Astrocyte (in vitro differentiated cells and primary cell): Measurements from ENCODE around the gene SLC30A1. TPM values are rescaled to one million over a fixed set of nuclear protein-coding genes. Genes with fewer than 3 reads are reported as not detected.

Source experiments
- DNase-seq: peaks from one replicate; pipeline ENCODE4 v3.0.0-alpha.2; 2010; ENCODE audit warnings: low read depth
- FAIRE-seq: peaks from 2 replicates; lab custom pipeline; 2011; peaks lifted over from hg19 to GRCh38; lab: Jason Lieb, UNC
- H2AFZ ChIP-seq: 2 replicates; pipeline ENCODE4 v1.6.0; 2012; ENCODE audit warnings: low read depth, low read length, inconsistent platforms
- H3K27ac ChIP-seq: 2 replicates; pipeline ENCODE4 v1.5.1; 2011; ENCODE audit warnings: low read depth, low read length, inconsistent platforms
- H3K27me3 ChIP-seq: 2 replicates; pipeline ENCODE4 v1.6.0; 2011; ENCODE audit warnings: low read length, inconsistent platforms; ENCODE audit not compliant: insufficient read depth
- H3K36me3 ChIP-seq: 2 replicates; pipeline ENCODE4 v1.5.1; 2011; ENCODE audit warnings: low read length, inconsistent platforms; ENCODE audit not compliant: insufficient read depth
- H3K4me1 ChIP-seq: 2 replicates; pipeline ENCODE4 v1.5.1; 2011; ENCODE audit warnings: low read length, inconsistent platforms; ENCODE audit not compliant: insufficient read depth
- H3K4me2 ChIP-seq: 2 replicates; pipeline ENCODE4 v1.6.0; 2012; ENCODE audit warnings: low read length, inconsistent platforms
- H3K4me3 ChIP-seq: 2 replicates; pipeline ENCODE4 v1.5.1; 2011; ENCODE audit warnings: low read depth, mild to moderate bottlenecking, low read length, inconsistent platforms; ENCODE audit not compliant: insufficient read depth
- H3K79me2 ChIP-seq: 2 replicates; pipeline ENCODE4 v1.6.0; 2012; ENCODE audit warnings: mild to moderate bottlenecking, low read length, inconsistent platforms; ENCODE audit not compliant: insufficient read depth
- H3K9ac ChIP-seq: 2 replicates; pipeline ENCODE4 v1.6.0; 2012; ENCODE audit warnings: mild to moderate bottlenecking, low read length, inconsistent platforms
- H3K9me3 ChIP-seq: 2 replicates; pipeline ENCODE4 v1.5.1; 2012; ENCODE audit warnings: low read depth, mild to moderate bottlenecking, low read length, inconsistent platforms; ENCODE audit not compliant: insufficient read depth
- H4K20me1 ChIP-seq: 2 replicates; pipeline ENCODE4 v1.6.0; 2012; ENCODE audit warnings: low read length, inconsistent platforms; ENCODE audit not compliant: insufficient read depth
- H3K27ac Mint-ChIP-seq: one replicate; pipeline ENCODE4 v1.8.0; 2021; ENCODE audit warnings: mild to moderate bottlenecking, mixed read lengths; ENCODE audit not compliant: unreplicated experiment
- H3K27me3 Mint-ChIP-seq: one replicate; pipeline ENCODE4 v1.8.0; 2021; ENCODE audit warnings: low read depth, mixed read lengths; ENCODE audit not compliant: unreplicated experiment
- H3K36me3 Mint-ChIP-seq: one replicate; pipeline ENCODE4 v1.8.0; 2021; ENCODE audit warnings: low read depth, mixed read lengths; ENCODE audit not compliant: unreplicated experiment
- H3K4me1 Mint-ChIP-seq: one replicate; pipeline ENCODE4 v1.8.0; 2021; ENCODE audit warnings: low read depth, mixed read lengths; ENCODE audit not compliant: unreplicated experiment
- H3K4me3 Mint-ChIP-seq: one replicate; pipeline ENCODE4 v1.8.0; 2021; ENCODE audit warnings: mild to moderate bottlenecking, moderate library complexity, mixed read lengths; ENCODE audit not compliant: unreplicated experiment
- H3K9me3 Mint-ChIP-seq: one replicate; pipeline ENCODE4 v1.8.0; 2021; ENCODE audit warnings: mild to moderate bottlenecking, mixed read lengths; ENCODE audit not compliant: unreplicated experiment
- EZH2 ChIP-seq: IDR thresholded peaks from 2 replicates; pipeline ENCODE4 v1.6.1; 2012; ENCODE audit warnings: mild to moderate bottlenecking, low read length, inconsistent platforms; ENCODE audit not compliant: insufficient read depth
- total RNA-seq: library from RNA; stranded (reverse); gene quantifications from 2 replicates; pipeline ENCODE4 v1.2.1, GENCODE V29; 2021
- TF ChIP-seq, protein P1 (sequence below): IDR thresholded peaks from 2 replicates; pipeline ENCODE4 v1.5.1; 2011; ENCODE audit warnings: low read depth, mild to moderate bottlenecking, inconsistent platforms, low read length, moderate library complexity; ENCODE audit not compliant: insufficient read depth

SLC30A1 gene
- total RNA-seq, 1 donor from 2014 or later = 35.0 TPM

DNA sequence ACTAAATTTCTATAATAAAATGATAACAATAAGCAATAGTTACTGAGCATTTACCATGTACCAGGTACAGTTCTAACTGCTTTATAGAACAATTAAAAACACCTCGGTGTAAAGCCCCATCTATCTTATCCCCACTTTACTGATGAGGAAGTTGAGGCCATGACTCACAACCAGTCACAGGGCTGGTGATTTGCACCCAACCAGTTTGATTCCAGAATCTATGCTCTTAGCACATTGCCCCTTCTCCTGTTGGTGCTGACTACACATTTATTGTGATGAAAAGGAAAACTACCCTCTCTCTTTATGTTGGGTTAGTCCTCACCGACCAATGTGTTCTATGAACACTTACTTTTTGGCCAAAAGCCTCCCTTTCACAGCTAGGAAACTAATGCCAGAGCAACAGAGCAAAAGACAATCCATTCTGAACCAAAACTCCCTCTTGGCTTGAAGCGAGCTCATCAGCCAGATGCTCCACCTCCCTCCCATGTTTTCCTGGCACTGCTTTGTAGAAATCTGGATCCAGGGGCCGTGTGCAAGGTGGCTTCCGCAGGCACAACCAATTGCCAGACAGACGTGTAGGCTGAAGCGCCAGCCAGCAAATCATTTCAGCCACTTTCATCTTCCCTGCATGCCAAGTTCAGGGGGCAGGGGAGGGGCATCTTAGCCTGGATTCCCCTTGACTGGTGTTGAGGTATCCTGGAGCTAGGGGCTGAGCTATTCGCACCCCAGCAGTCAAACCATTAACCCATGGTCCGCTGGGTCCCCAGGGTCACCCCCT is 32.0 kb upstream of the SLC30A1 start:
- H3K27ac Mint-ChIP-seq = no peak overlapping the region
- H3K9me3 Mint-ChIP-seq = no peaks in the 10 kb centered on the region

DNA sequence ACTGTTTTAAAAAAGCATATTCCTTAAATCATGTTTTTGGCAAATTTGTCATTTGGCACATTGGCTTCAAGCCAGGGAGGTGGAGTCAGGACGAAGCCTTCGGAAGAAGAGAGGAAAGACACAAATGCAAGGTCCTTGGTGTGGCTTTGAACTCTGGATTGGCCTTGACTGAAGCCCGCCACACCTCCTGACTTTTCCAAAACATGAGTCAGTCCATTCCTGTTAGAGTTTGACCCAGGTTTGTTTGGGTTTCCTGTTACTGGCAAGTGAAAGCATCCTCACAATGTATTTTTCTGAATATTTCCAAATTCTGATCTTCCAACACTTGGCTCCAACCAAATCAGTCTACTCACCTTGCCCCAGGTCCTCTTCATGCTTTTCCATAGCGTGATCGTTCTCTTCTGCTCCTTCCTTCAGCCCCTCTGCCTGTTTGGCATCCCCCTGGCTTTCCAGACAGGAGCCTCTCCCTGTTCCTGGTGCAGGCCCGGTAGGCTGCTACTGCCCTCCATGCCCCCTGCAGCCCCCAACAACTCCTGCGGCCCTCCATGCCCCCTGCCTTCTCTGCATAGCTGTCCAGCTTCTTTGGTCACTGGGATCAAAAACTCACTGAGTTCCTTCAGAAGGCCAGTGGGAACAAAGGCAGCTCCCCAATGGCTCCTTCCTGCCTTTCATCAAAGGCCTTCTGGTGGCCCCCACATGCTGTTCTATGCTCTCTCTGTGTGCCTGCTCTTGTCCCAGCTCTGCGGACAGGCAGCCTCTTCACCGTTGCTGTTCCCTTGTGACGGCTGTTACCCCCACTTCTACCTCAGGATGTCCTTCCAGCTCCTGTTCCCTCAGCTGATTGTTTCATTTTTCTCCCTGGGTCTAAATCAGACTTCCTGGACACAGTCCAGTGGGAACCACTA is 30.4 kb upstream of the SLC30A1 start:
- no peaks in the 10 kb centered on the region for H3K9me3 ChIP-seq
- no peak overlapping the region for H3K27ac ChIP-seq
- DNase-seq (peak; percentile 45), FAIRE-seq (no peak)
- no peak overlapping the region for H2AFZ ChIP-seq
- no peaks in the 10 kb centered on the region for H4K20me1 ChIP-seq
- Mint-ChIP-seq H3K27ac (no peak overlapping the region), H3K9me3 (no peaks in the 10 kb centered on the region), H3K27me3 (peaks cover 15% of the 10 kb centered on the region), H3K4me3 (no peak overlapping the region), H3K4me1 (peaks cover 11% of the 10 kb centered on the region), H3K36me3 (peaks cover 1% of the 10 kb centered on the region)
- TF ChIP-seq EZH2 = no peak
- TF ChIP-seq, protein P1, sequence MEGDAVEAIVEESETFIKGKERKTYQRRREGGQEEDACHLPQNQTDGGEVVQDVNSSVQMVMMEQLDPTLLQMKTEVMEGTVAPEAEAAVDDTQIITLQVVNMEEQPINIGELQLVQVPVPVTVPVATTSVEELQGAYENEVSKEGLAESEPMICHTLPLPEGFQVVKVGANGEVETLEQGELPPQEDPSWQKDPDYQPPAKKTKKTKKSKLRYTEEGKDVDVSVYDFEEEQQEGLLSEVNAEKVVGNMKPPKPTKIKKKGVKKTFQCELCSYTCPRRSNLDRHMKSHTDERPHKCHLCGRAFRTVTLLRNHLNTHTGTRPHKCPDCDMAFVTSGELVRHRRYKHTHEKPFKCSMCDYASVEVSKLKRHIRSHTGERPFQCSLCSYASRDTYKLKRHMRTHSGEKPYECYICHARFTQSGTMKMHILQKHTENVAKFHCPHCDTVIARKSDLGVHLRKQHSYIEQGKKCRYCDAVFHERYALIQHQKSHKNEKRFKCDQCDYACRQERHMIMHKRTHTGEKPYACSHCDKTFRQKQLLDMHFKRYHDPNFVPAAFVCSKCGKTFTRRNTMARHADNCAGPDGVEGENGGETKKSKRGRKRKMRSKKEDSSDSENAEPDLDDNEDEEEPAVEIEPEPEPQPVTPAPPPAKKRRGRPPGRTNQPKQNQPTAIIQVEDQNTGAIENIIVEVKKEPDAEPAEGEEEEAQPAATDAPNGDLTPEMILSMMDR = no peak
- H3K9ac ChIP-seq = no peak overlapping the region
- no peak overlapping the region for H3K4me2 ChIP-seq
- H3K4me1 ChIP-seq = peaks cover 11% of the 10 kb centered on the region
- no peaks in the 10 kb centered on the region for H3K36me3 ChIP-seq
- no peak overlapping the region for H3K4me3 ChIP-seq
- H3K79me2 ChIP-seq = no peaks in the 10 kb centered on the region
- no peaks in the 10 kb centered on the region for H3K27me3 ChIP-seq

More for the DNA sequence above, 32.0 kb upstream of the SLC30A1 start:
- TF ChIP-seq, protein P1 = no peak
- no peak for TF ChIP-seq EZH2
- H3K9ac ChIP-seq = no peak overlapping the region
- Mint-ChIP-seq H3K36me3 (peaks cover 1% of the 10 kb centered on the region), H3K4me3 (no peak overlapping the region), H3K27me3 (peaks cover 10% of the 10 kb centered on the region), H3K4me1 (peaks cover 11% of the 10 kb centered on the region)
- H3K27ac ChIP-seq = no peak overlapping the region
- H3K36me3 ChIP-seq = no peaks in the 10 kb centered on the region
- H3K4me1 ChIP-seq = peaks cover 11% of the 10 kb centered on the region
- no peaks in the 10 kb centered on the region for H3K9me3 ChIP-seq
- FAIRE-seq (peak; percentile 23), DNase-seq (peak; percentile 65)
- no peak overlapping the region for H3K4me2 ChIP-seq
- H3K79me2 ChIP-seq = no peaks in the 10 kb centered on the region
- H4K20me1 ChIP-seq = no peaks in the 10 kb centered on the region
- no peak overlapping the region for H3K4me3 ChIP-seq
- no peak overlapping the region for H2AFZ ChIP-seq
- no peaks in the 10 kb centered on the region for H3K27me3 ChIP-seq
